HFF-Myc (cell line): ENCODE results near the gene NRIP2.

ENCODE experiments used
- DNase-seq: peaks from one replicate; pipeline ENCODE4 v3.0.0-alpha.2; 2011; ENCODE audit warnings: low read depth; ENCODE audit errors: extremely low read depth
- H3K4me3 ChIP-seq: replicated peaks from 2 replicates; pipeline ENCODE4 v1.5.1; 2011; ENCODE audit warnings: low read depth, mild to moderate bottlenecking, control low read depth, low read length
- CTCF ChIP-seq: IDR thresholded peaks from 2 replicates; pipeline ENCODE4 v1.5.1; 2012; ENCODE audit warnings: mild to moderate bottlenecking, low read depth, low read length, control low read depth; ENCODE audit errors: missing control alignments

NRIP2 gene

GRCh38 chr12:2776129-2776806 lies 58.6 kb downstream of the NRIP2 start:
- no peak for DNase-seq
- no peak overlapping the region for H3K4me3 ChIP-seq
- TF ChIP-seq CTCF = no peak

- no peak overlapping the region for H3K4me3 ChIP-seq
- no peak for DNase-seq
- no peak for TF ChIP-seq CTCF
Observed at GRCh38 chr12:2775431-2775830, 59.4 kb downstream of the NRIP2 start.
